Raji (cell line): ENCODE results near the gene DOCK3.

Experiments used
- POLR2A ChIP-seq: IDR thresholded peaks from 2 replicates; pipeline ENCODE4 v1.6.1; 2011; ENCODE audit warnings: low read depth, low read length, control low read depth; ENCODE audit not compliant: insufficient read depth

Gene DOCK3

GRCh38 chr3:50978991-50979667 lies 304.4 kb downstream of the DOCK3 start:
- TF ChIP-seq POLR2A, result no peak

- no peak for TF ChIP-seq POLR2A
Observed at GRCh38 chr3:50982540-50983325, 308.0 kb downstream of the DOCK3 start.

GRCh38 chr3:50983887-50984286 lies 309.2 kb downstream of the DOCK3 start:
- TF ChIP-seq POLR2A, result no peak

- TF ChIP-seq POLR2A, result no peak
Observed at GRCh38 chr3:50985893-50986292, 311.2 kb downstream of the DOCK3 start.

- no peak for TF ChIP-seq POLR2A
Observed at GRCh38 chr3:50986726-50987125, 312.0 kb downstream of the DOCK3 start.

- no peak for TF ChIP-seq POLR2A
Observed at GRCh38 chr3:50994537-50994936, 319.8 kb downstream of the DOCK3 start.

- TF ChIP-seq POLR2A, result no peak
Observed at GRCh38 chr3:50995085-50995824, 320.5 kb downstream of the DOCK3 start.

- no peak for TF ChIP-seq POLR2A
Observed at GRCh38 chr3:51002495-51002894, 327.8 kb downstream of the DOCK3 start.

GRCh38 chr3:51004235-51004634 lies 329.5 kb downstream of the DOCK3 start:
- TF ChIP-seq POLR2A, result no peak

- no peak for TF ChIP-seq POLR2A
Observed at GRCh38 chr3:51024121-51024520, 349.4 kb downstream of the DOCK3 start.

GRCh38 chr3:51024765-51025632 lies 350.3 kb downstream of the DOCK3 start:
- no peak for TF ChIP-seq POLR2A

GRCh38 chr3:51031666-51032065 lies 356.9 kb downstream of the DOCK3 start:
- no peak for TF ChIP-seq POLR2A

GRCh38 chr3:51035630-51036029 lies 360.9 kb downstream of the DOCK3 start:
- TF ChIP-seq POLR2A, result no peak

GRCh38 chr3:51044982-51045381 lies 370.3 kb downstream of the DOCK3 start:
- TF ChIP-seq POLR2A, result no peak

- TF ChIP-seq POLR2A, result no peak
Observed at GRCh38 chr3:51052562-51052961, 377.8 kb downstream of the DOCK3 start.
